ENCODE data around the gene HPCAL1. TPM values are rescaled to one million over a fixed set of nuclear protein-coding genes. Genes with fewer than 3 reads are reported as not detected.

Gene HPCAL1
- total RNA-seq, 1 donor from 2014 or later: 17.3 TPM

DNA sequence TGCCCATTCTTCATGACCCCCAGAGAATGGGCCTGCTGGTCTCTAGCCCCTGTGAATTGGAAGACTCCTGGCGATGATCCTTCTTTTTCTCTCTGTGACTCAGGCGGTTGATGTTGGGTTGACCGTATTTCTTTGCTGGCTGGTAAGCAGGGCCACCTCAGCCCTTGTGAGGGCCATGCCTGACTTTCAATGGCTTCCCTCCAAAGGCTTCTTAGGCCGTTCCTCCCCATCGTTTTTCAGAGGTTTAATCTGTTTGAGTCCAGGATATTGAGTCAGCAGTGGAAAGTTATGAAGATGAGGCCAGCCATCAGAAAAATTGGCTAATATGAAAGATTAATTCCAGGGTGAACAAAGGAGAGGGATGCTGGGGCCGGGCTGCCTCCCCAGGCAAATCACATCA is 13.6 kb downstream of the HPCAL1 start:
- Mint-ChIP-seq H3K27ac (ENCODE audit: unreplicated experiment) (no peak overlapping the region), H3K36me3 (ENCODE audit: low read depth) (peaks cover 6% of the 10 kb centered on the region), H3K27me3 (ENCODE audit: low read depth) (no peaks in the 10 kb centered on the region), H3K4me3 (no peak overlapping the region), H3K4me1 (no peaks in the 10 kb centered on the region), H3K9me3 (no peaks in the 10 kb centered on the region)
- TF ChIP-seq, protein P1, sequence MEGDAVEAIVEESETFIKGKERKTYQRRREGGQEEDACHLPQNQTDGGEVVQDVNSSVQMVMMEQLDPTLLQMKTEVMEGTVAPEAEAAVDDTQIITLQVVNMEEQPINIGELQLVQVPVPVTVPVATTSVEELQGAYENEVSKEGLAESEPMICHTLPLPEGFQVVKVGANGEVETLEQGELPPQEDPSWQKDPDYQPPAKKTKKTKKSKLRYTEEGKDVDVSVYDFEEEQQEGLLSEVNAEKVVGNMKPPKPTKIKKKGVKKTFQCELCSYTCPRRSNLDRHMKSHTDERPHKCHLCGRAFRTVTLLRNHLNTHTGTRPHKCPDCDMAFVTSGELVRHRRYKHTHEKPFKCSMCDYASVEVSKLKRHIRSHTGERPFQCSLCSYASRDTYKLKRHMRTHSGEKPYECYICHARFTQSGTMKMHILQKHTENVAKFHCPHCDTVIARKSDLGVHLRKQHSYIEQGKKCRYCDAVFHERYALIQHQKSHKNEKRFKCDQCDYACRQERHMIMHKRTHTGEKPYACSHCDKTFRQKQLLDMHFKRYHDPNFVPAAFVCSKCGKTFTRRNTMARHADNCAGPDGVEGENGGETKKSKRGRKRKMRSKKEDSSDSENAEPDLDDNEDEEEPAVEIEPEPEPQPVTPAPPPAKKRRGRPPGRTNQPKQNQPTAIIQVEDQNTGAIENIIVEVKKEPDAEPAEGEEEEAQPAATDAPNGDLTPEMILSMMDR (conservative IDR thresholded peaks at IDR 0.05): no peak
- no peak for DNase-seq (ENCODE audit: low read depth, low spot score)

- H3K4me1 Mint-ChIP-seq: no peaks in the 10 kb centered on the region
- no peak overlapping the region for H3K4me3 Mint-ChIP-seq
- peaks cover 9% of the 10 kb centered on the region for H3K36me3 Mint-ChIP-seq (ENCODE audit: low read depth)
- TF ChIP-seq, protein P1 (conservative IDR thresholded peaks at IDR 0.05): no peak
- no peak overlapping the region for H3K27ac Mint-ChIP-seq (ENCODE audit: unreplicated experiment)
- H3K27me3 Mint-ChIP-seq (ENCODE audit: low read depth): no peaks in the 10 kb centered on the region
- no peaks in the 10 kb centered on the region for H3K9me3 Mint-ChIP-seq
- DNase-seq (ENCODE audit: low read depth, low spot score): no peak
Observed at GRCh38 chr2:10316860-10317259, 14.2 kb downstream of the HPCAL1 start.

DNA sequence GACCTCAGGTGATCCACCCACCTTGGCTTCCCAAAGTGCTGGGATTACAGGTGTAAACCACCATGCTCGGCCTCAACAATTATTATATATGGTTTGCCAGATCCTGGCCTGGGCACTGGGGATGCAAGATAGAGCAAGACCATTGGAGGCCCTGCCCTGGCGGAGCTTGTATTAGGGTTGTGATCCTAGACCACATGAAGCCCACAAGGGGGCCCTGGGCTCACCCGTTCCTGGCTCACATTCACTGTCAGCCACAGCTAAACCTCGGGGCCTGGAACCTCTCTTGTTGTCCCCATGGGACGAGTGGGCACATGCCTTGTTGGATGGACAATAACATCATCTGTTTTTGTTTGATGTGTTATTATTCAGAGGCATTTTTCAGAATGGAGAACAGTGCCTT is 14.9 kb downstream of the HPCAL1 start:
- Mint-ChIP-seq H3K36me3 (ENCODE audit: low read depth) (peaks cover 9% of the 10 kb centered on the region), H3K4me3 (no peak overlapping the region), H3K27me3 (ENCODE audit: low read depth) (no peaks in the 10 kb centered on the region), H3K9me3 (no peaks in the 10 kb centered on the region), H3K27ac (ENCODE audit: unreplicated experiment) (no peak overlapping the region), H3K4me1 (no peaks in the 10 kb centered on the region)
- TF ChIP-seq, protein P1 (conservative IDR thresholded peaks at IDR 0.05): no peak
- DNase-seq (ENCODE audit: low read depth, low spot score): no peak

DNA sequence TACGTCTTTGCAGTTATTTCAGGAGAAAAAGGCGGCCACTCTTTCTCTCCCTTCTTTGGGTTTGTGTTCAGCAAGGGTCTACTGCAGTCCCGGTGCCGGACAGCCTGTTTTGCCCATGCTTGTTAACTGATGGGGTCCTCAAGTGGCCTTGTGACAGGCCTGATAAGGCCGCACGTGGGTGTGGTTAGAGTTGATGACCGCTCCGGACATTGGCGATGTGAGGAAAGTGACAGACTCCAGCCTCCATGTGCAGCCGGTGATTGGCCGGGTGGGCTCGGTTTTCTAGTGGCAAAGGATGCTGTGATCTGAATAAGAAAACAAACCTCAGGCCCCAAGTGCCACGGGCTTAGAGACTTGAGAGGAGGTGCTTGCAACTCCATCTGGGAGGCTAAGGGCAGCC is 15.6 kb downstream of the HPCAL1 start:
- Mint-ChIP-seq H3K4me3 (no peak overlapping the region), H3K27me3 (ENCODE audit: low read depth) (no peaks in the 10 kb centered on the region), H3K36me3 (ENCODE audit: low read depth) (peaks cover 9% of the 10 kb centered on the region), H3K4me1 (no peaks in the 10 kb centered on the region), H3K27ac (ENCODE audit: unreplicated experiment) (no peak overlapping the region), H3K9me3 (no peaks in the 10 kb centered on the region)
- no peak for DNase-seq (ENCODE audit: low read depth, low spot score)
- TF ChIP-seq, protein P1 (conservative IDR thresholded peaks at IDR 0.05): no peak

DNA sequence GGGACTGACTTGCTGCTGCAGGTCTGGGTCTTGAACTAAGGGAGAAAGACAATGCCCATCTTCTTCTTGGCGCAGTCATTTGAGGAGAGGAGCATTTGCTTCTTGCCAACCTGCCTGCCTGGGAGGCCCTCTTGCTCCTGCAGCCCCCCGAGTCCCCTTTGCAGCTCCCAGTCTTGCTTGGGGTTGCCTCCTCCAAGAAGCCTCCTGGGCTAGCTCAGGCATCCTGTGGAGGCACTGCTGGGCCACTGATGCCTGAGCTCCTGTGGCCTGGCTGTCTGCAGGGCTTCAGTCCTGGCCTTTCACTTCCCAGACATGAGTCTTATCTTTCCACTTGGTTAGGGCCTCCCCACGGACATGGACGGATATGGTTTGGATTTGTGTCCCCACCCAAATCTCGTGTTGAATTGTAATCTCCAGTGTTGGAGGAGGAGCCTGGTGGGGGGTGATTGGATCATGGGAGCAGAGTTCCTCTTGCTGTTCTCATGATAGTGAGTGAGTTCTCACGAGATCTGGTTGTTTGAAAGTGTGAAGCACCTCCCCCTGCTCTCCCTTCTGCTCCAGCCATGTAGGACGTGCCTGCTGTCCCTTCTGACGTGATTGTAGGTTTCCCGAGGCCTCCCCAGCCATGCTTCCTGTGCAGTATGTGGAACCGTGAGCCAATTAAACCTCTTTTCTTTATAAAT is 17.3 kb downstream of the HPCAL1 start:
- peaks cover 12% of the 10 kb centered on the region for H3K4me1 Mint-ChIP-seq
- H3K27me3 Mint-ChIP-seq (ENCODE audit: low read depth): no peaks in the 10 kb centered on the region
- no peak for DNase-seq (ENCODE audit: low read depth, low spot score)
- no peak overlapping the region for H3K27ac Mint-ChIP-seq (ENCODE audit: unreplicated experiment)
- H3K36me3 Mint-ChIP-seq (ENCODE audit: low read depth): peaks cover 9% of the 10 kb centered on the region
- no peak overlapping the region for H3K4me3 Mint-ChIP-seq
- H3K9me3 Mint-ChIP-seq: no peaks in the 10 kb centered on the region
- TF ChIP-seq, protein P1 (conservative IDR thresholded peaks at IDR 0.05): no peak

Data from neural crest cell (in vitro differentiated cells).